Peyer's patch (tissue), 4 donors: ENCODE data around the gene SMIM15.

Source experiments
- POLR2A ChIP-seq, 2 donors: fragments of 450-650 bp; IDR thresholded peaks; one replicate each; pipeline ENCODE4 v1.5.1; 2017; ENCODE audit warnings: antibody characterized with exemption in 2 of 2, mild to moderate bottlenecking in 2 of 2, moderate library complexity in 2 of 2
- TF ChIP-seq, protein P1 (sequence below), 6 experiments: fragments of 450-650 bp in 4 of 6; fragments of 200-600 bp in 2 of 6; sonication (generic) in 1 of 6; IDR thresholded peaks; one replicate each; pipeline ENCODE4 v1.5.1; 2017 to 2019; ENCODE audit warnings: antibody characterized with exemption in 6 of 6, mild to moderate bottlenecking in 3 of 6, moderate library complexity in 1 of 6

GRCh38 chr5:61114441-61114840 lies 47.8 kb downstream of the SMIM15 start:
- TF ChIP-seq, protein P1, sequence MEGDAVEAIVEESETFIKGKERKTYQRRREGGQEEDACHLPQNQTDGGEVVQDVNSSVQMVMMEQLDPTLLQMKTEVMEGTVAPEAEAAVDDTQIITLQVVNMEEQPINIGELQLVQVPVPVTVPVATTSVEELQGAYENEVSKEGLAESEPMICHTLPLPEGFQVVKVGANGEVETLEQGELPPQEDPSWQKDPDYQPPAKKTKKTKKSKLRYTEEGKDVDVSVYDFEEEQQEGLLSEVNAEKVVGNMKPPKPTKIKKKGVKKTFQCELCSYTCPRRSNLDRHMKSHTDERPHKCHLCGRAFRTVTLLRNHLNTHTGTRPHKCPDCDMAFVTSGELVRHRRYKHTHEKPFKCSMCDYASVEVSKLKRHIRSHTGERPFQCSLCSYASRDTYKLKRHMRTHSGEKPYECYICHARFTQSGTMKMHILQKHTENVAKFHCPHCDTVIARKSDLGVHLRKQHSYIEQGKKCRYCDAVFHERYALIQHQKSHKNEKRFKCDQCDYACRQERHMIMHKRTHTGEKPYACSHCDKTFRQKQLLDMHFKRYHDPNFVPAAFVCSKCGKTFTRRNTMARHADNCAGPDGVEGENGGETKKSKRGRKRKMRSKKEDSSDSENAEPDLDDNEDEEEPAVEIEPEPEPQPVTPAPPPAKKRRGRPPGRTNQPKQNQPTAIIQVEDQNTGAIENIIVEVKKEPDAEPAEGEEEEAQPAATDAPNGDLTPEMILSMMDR (IDR thresholded peaks at IDR 0.05): no peak
- TF ChIP-seq POLR2A (IDR thresholded peaks at IDR 0.05): no peak
